ENCODE results near the gene TES.

The TES gene

DNA sequence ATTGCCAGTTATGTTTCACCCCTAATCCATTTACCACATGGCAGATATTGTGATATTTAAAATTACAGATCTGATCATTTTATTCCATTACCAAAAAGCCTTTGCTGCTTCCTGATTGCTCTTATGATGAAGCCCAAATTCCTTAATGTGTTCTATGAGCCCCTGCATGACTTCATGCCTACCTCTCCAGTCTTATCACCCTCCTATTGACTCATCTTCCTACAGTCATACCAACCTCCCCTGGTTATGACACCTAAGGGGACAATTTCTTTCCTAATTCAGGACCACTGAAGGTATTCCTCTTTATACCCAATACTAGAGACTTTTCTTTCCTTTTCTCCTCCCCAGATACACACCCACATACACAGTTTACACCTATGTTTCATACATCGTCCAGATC is 36.0 kb downstream of the TES start:
- DNase-seq (ENCODE audit: low spot score) = no peak

GRCh38 chr7:116249969-116250553 is 39.7 kb downstream of the TES start:
- no peak for DNase-seq (ENCODE audit: low spot score)

DNA sequence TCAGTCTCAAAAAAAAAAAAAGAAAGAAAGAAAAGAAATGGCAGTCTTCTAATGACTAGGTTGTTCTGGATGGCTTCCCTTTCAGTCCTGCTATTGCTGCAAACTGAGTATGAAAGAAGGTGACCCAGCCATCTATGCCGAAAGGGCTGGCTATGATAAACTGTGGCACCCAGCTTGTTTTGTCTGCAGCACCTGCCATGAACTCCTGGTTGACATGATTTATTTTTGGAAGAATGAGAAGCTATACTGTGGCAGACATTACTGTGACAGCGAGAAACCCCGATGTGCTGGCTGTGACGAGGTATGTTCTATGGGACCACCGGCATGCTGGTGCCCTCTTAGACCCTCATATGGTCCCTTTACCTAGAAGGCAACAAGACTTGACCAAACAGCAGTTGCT is 41.3 kb downstream of the TES start:
- no peak for DNase-seq (ENCODE audit: low spot score)

- no peak for DNase-seq (ENCODE audit: low spot score)
These were observed 41.9 kb downstream of the TES start for GRCh38 chr7:116252249-116252648.

GRCh38 chr7:116257156-116257555 is 46.8 kb downstream of the TES start:
- no peak for DNase-seq (ENCODE audit: low spot score)

DNA sequence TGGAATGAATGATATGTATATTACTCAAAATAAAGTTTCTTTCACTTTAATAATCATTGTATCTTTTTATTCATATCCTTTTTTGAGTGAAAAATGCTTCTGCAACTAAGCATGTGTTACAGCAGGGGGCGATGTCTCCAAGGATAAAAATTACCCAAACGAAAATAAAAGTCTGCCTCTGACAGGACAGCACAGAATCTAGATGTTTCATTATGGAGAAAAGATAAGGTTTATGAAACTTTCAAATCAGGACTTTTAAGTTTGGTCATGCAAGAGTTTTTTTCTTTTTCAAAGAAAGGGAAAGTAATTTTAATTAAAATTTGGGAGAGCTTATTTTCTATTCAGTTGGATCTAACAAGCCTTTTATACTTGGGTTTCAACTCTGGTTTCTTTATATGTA is 48.4 kb downstream of the TES start:
- no peak for DNase-seq (ENCODE audit: low spot score)

GRCh38 chr7:116259156-116259870 is 49.0 kb downstream of the TES start:
- DNase-seq (ENCODE audit: low spot score) = no peak

DNA sequence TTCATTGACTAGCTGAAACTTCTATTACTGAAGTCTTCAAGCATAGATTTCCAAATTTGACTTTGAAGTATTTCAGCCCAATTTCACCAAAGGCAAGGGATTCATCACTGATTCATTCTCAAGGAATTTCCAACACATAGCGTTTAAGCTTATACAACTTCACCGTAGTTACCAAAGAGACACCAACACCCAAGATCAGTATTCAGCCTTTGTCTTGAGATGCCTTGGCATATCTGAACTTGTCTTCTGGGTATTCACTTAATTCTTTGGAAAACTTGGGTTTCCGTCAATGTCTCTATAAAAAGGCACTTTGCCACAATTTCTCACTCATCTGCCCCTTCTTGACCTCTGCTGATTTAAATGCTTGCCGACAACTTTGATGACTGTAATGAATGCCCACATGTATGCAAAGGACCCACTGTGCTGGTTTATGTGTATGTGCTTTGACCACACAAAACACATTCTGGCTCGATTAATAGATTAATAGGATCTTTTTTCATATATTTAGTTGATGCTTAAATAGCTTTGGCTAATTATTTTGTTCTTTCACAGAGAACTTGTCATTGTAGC is 49.6 kb downstream of the TES start:
- no peak for DNase-seq (ENCODE audit: low spot score)

GRCh38 chr7:116261904-116262303 is 51.6 kb downstream of the TES start:
- no peak for DNase-seq (ENCODE audit: low spot score)

DNA sequence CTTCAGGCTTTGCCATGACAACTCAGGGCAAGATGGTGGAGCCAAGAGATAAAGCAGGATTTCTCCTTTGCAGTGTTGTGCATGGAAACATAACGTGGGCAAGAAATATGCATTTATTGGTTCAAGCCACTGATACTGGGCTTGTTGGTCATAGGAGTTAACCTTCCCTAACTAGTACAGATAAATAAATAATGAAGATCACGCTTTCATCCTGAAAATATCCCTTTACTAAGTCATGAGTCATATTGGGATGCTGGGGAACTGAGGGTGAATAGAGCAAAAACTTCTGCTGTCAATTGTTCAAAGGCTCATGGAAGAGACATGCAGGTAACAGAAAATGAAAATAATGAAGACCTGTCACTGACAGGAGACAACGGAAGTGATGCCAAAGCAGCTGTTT is 55.5 kb downstream of the TES start:
- no peak for DNase-seq (ENCODE audit: low spot score)

- no peak for DNase-seq (ENCODE audit: low spot score)
These were observed 59.1 kb downstream of the TES start for GRCh38 chr7:116269466-116269865.

GRCh38 chr7:116271161-116271913 is 61.0 kb downstream of the TES start:
- DNase-seq (ENCODE audit: low spot score) = no peak

- no peak for DNase-seq (ENCODE audit: low spot score)
These were observed 61.9 kb downstream of the TES start for GRCh38 chr7:116271963-116272886.

GRCh38 chr7:116273283-116273917 is 63.1 kb downstream of the TES start:
- no peak for DNase-seq (ENCODE audit: low spot score)

DNA sequence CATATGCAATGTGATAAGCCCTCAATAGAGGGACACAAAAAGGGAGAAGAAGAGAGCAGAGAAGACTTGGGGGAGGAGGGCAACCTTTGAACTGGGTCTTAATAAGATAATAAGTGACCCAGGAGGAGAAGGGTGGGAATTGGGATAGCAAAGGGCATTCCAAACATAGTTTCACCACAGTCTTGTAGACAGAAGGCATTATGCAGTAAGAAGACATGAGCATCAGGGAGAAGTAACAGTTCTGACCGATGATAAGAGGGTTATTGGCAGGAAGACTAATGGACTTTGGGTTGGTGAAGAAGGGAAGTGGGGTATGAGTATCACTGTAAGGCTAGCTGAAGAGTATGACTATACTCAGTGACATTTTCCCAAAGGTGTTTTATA is 63.6 kb downstream of the TES start:
- DNase-seq (ENCODE audit: low spot score) = no peak

- DNase-seq (ENCODE audit: low spot score) = no peak
These were observed 66.7 kb downstream of the TES start for GRCh38 chr7:116277070-116277469.

DNA sequence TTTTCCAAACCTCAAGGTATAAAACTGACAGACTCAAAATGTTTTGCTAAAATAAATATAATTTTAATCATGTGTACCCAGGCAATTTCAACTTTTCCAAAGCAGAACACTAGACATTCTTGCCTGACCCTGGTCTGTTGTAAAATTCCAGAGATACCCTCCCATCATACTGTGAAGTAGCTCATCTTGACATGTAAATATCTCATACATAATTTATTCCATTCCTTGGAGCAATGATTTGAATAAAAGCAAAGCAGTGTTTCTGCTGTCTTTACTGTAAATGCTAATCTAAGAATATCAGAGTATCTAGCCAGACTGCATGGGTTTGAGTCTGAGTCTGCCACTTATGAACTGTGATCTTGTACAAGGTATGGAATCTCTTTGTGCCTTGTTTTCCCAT is 68.9 kb downstream of the TES start:
- no peak for DNase-seq (ENCODE audit: low spot score)

DNA sequence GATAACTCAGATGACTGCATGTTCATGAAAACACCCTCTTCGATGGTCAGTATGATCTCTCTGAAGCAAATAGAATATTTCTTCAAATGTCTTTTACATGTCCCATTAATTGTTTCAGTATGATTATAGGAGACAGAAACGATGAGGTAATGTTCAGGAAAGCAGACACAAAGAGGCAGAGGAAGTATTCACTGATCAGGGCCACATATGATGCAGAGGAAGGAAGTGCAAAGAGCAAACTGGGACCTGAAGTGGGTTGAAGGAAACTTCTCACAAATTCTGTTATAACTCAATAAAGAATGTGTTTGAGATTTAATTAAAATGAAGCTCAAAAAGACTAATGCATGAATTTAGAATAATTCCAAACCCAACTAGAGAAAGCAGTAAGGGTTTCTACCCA is 70.5 kb downstream of the TES start:
- DNase-seq (ENCODE audit: low spot score) = no peak

- no peak for DNase-seq (ENCODE audit: low spot score)
These were observed 73.4 kb downstream of the TES start for GRCh38 chr7:116283595-116284204.

DNA sequence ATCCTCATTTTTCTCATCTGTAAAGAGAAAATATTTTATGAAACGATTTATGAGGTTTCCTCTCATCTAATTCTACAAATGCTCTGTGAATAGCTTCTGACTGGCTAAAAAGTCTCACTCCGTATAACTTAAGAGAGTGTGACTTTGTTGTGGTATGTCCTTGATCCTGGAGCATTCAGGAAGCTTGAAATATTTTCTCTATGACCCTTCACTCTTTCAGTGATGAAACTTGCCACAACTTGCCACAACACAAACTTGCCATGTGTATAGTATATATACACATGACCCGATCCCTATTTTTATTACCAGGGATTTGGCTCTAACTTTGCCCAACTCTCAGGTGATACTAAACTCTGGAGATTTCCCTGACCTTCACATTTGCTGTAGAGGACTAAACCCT is 74.1 kb downstream of the TES start:
- DNase-seq (ENCODE audit: low spot score) = no peak

DNA sequence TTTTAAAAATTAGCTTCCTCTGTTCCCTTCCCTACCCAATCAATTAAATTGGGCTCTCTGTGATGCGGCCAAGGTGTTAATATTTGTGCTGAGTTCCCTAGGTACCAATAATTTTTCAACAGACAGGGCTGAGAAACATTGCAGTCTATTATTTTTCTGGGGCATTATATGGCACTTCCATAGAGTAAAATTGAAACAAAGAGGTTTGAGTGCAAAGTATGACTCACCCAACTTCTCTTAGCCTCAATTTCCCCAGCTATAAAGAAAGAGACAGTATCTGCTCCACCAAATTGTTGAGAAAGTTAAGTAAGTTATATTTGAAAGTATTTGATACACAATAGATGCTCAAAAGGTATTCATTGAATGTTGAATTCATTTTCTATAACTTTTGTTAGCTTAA is 74.9 kb downstream of the TES start:
- no peak for DNase-seq (ENCODE audit: low spot score)

Data from left forelimb (tissue), 1 donor.